ENCODE results near the gene MYO1B. TPM values are rescaled to one million over a fixed set of nuclear protein-coding genes. Genes with fewer than 3 reads are reported as not detected.

The MYO1B gene
- total and polyA plus RNA-seq, 2 donors (not counting 1 experiment from before 2014, with no cell fraction given), result 151 to 194 TPM

GRCh38 chr2:191265311-191266170, 20.3 kb downstream of the MYO1B start:
- no peak overlapping the region for H2AFZ ChIP-seq (ENCODE audit: low read length)
- peak overlapping the region; percentile 84 for H3K4me2 ChIP-seq (ENCODE audit: extremely low read depth, insufficient read depth, low read length)
- H3K27ac ChIP-seq (ENCODE audit: insufficient read depth, low read length), result peak overlapping the region; percentile 82
- H3K4me1 ChIP-seq (ENCODE audit: control insufficient read depth, extremely low read depth, insufficient read depth, low read length), result peaks cover 29% of the 10 kb centered on the region
- no peaks in the 10 kb centered on the region for H4K20me1 ChIP-seq (ENCODE audit: control insufficient read depth, extremely low read depth, insufficient read depth, low read length)
- no peaks in the 10 kb centered on the region for H3K36me3 ChIP-seq (ENCODE audit: control insufficient read depth, insufficient read depth, low read length)
- H3K9me3 ChIP-seq (ENCODE audit: control insufficient read depth, insufficient read depth, low read depth, low read length), result no peaks in the 10 kb centered on the region
- no peaks in the 10 kb centered on the region for H3K27me3 ChIP-seq (ENCODE audit: control insufficient read depth, insufficient read depth, low read length)
- peak overlapping the region; percentile 37 for H3K9ac ChIP-seq (ENCODE audit: insufficient read depth, low read length)
- peak; percentile 68 to 93 for DNase-seq (ENCODE audit: low read depth in 2 of 2)
- H3K4me3 ChIP-seq (replicated peaks in 1 of 4; ENCODE audit: control extremely low read depth in 1 of 4, insufficient read depth in 1 of 4, low read depth in 3 of 4, low read length in 4 of 4), result peak overlapping the region in 3 of 4 experiments; percentile 1 to 27 (median 15)
- H3K79me2 ChIP-seq (ENCODE audit: control insufficient read depth, insufficient read depth, low read length), result peaks cover 86% of the 10 kb centered on the region
- TF ChIP-seq, protein P1, sequence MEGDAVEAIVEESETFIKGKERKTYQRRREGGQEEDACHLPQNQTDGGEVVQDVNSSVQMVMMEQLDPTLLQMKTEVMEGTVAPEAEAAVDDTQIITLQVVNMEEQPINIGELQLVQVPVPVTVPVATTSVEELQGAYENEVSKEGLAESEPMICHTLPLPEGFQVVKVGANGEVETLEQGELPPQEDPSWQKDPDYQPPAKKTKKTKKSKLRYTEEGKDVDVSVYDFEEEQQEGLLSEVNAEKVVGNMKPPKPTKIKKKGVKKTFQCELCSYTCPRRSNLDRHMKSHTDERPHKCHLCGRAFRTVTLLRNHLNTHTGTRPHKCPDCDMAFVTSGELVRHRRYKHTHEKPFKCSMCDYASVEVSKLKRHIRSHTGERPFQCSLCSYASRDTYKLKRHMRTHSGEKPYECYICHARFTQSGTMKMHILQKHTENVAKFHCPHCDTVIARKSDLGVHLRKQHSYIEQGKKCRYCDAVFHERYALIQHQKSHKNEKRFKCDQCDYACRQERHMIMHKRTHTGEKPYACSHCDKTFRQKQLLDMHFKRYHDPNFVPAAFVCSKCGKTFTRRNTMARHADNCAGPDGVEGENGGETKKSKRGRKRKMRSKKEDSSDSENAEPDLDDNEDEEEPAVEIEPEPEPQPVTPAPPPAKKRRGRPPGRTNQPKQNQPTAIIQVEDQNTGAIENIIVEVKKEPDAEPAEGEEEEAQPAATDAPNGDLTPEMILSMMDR (conservative IDR thresholded peaks at IDR 0.05 in 1 of 2, IDR thresholded peaks at IDR 0.05 in 1 of 2; ENCODE audit: low read depth in 1 of 2, low read length in 2 of 2), result no peak
- TF ChIP-seq EZH2 (IDR thresholded peaks at IDR 0.05; ENCODE audit: low read length, missing control alignments), result no peak

GRCh38 chr2:191266201-191266600, 21.0 kb downstream of the MYO1B start:
- Histone ChIP-seq H3K4me3 (replicated peaks in 1 of 4; ENCODE audit: control extremely low read depth in 1 of 4, insufficient read depth in 1 of 4, low read depth in 3 of 4, low read length in 4 of 4) (peak overlapping the region in 2 of 4 experiments; percentile 1 to 27), H3K9me3 (ENCODE audit: control insufficient read depth, insufficient read depth, low read depth, low read length) (no peaks in the 10 kb centered on the region), H3K27ac (ENCODE audit: insufficient read depth, low read length) (peak overlapping the region; percentile 82), H2AFZ (ENCODE audit: low read length) (no peak overlapping the region), H3K9ac (ENCODE audit: insufficient read depth, low read length) (no peak overlapping the region), H3K27me3 (ENCODE audit: control insufficient read depth, insufficient read depth, low read length) (no peaks in the 10 kb centered on the region), H3K36me3 (ENCODE audit: control insufficient read depth, insufficient read depth, low read length) (no peaks in the 10 kb centered on the region), H3K4me2 (ENCODE audit: extremely low read depth, insufficient read depth, low read length) (peak overlapping the region; percentile 84), H3K4me1 (ENCODE audit: control insufficient read depth, extremely low read depth, insufficient read depth, low read length) (peaks cover 29% of the 10 kb centered on the region), H3K79me2 (ENCODE audit: control insufficient read depth, insufficient read depth, low read length) (peaks cover 86% of the 10 kb centered on the region), H4K20me1 (ENCODE audit: control insufficient read depth, extremely low read depth, insufficient read depth, low read length) (no peaks in the 10 kb centered on the region)
- TF ChIP-seq, protein P1 (conservative IDR thresholded peaks at IDR 0.05 in 1 of 2, IDR thresholded peaks at IDR 0.05 in 1 of 2; ENCODE audit: low read depth in 1 of 2, low read length in 2 of 2), result no peak
- TF ChIP-seq EZH2 (IDR thresholded peaks at IDR 0.05; ENCODE audit: low read length, missing control alignments), result no peak
- peak in 1 of 2 donors; percentile 73 for DNase-seq (ENCODE audit: low read depth in 2 of 2)

- Histone ChIP-seq H3K9ac (ENCODE audit: insufficient read depth, low read length) (no peak overlapping the region), H2AFZ (ENCODE audit: low read length) (no peak overlapping the region), H3K4me1 (ENCODE audit: control insufficient read depth, extremely low read depth, insufficient read depth, low read length) (peaks cover 24% of the 10 kb centered on the region), H3K9me3 (ENCODE audit: control insufficient read depth, insufficient read depth, low read depth, low read length) (no peaks in the 10 kb centered on the region), H3K79me2 (ENCODE audit: control insufficient read depth, insufficient read depth, low read length) (peaks cover 85% of the 10 kb centered on the region), H4K20me1 (ENCODE audit: control insufficient read depth, extremely low read depth, insufficient read depth, low read length) (peaks cover 2% of the 10 kb centered on the region), H3K36me3 (ENCODE audit: control insufficient read depth, insufficient read depth, low read length) (no peaks in the 10 kb centered on the region), H3K4me2 (ENCODE audit: extremely low read depth, insufficient read depth, low read length) (no peak overlapping the region), H3K27me3 (ENCODE audit: control insufficient read depth, insufficient read depth, low read length) (no peaks in the 10 kb centered on the region), H3K4me3 (replicated peaks in 1 of 4; ENCODE audit: control extremely low read depth in 1 of 4, insufficient read depth in 1 of 4, low read depth in 3 of 4, low read length in 4 of 4) (no peak overlapping the region), H3K27ac (ENCODE audit: insufficient read depth, low read length) (no peak overlapping the region)
- TF ChIP-seq, protein P1 (conservative IDR thresholded peaks at IDR 0.05 in 1 of 2, IDR thresholded peaks at IDR 0.05 in 1 of 2; ENCODE audit: low read depth in 1 of 2, low read length in 2 of 2), result no peak
- no peak for DNase-seq (ENCODE audit: low read depth in 2 of 2)
Observed at GRCh38 chr2:191268596-191268995, 23.4 kb downstream of the MYO1B start.

All from fibroblast of lung (primary cell).